ENCODE results near the gene SLC12A8. TPM values are rescaled to one million over a fixed set of nuclear protein-coding genes. Genes with fewer than 3 reads are reported as not detected.

The SLC12A8 gene
- total RNA-seq, 1 experiment from 2014 or later = 6.4 TPM

DNA sequence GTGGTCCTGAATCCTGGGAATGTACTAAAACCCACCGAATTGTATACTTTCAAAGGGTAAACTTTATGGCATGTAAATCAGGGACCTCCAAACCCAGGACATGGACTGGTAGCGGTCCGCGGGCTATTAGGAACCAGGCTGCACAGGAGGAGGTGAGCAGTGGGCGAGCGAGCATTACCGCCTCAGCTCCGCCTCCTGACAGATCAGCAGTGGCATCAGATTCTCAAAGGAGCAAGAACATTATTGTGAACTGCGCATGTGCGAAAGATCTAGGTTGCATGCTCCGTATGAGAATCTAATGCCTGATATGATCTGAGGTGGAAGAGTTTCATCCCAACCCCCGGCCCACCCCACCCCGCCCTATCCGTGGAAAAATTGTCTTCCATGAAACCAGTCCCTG lies 178.9 kb downstream of the SLC12A8 start:
- DNase-seq (ENCODE audit: low read depth) = no peak

DNA sequence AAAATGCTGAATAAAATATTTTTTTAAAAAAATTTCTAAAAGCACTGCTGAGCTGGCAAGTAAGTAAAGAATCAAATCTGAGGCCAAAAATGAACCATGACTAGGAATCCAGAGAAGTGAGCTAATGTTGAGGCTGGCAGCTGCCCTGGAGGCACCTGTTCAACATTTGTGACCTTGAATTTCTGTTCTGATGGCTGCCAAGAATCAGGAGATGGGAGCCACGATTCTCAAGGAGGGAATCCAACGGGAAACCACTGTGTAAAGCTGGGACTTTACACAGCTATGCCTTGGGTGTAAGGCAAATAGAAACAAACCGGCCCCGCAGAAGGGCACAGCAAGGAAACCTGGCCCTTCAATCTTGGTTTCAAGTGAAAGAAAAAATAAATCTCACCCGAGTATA lies 179.4 kb downstream of the SLC12A8 start:
- peak; percentile 67 for DNase-seq (ENCODE audit: low read depth)

DNA sequence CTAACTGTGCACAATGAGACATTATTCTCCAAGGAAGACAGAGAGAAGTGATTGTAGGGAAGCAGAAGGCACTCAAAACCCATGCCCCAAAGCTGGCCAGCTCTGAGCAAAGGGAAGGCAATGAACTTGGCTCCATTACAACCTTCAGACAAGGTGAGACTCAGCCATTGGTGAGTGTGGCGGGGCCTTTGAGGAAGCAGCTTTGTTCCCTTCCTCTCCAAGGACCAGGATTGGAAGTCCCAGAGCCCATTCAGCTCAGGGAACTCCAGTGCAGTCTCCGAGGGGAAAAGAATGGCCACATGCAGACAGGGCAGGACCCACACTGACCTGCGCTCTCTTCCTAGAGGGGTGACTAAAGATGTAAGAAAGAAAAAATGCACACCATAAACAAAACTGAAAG lies 179.9 kb downstream of the SLC12A8 start:
- no peak for DNase-seq (ENCODE audit: low read depth)

Other genes with a start within 250 kb of the SLC12A8 start
- 19.9 and 28.0 TPM in 2 replicates for gene HEG1, start 156.8 kb downstream of the SLC12A8 start, total RNA-seq (2014; rRNA removed)
- gene ZNF148, start 162.6 kb upstream of the SLC12A8 start, total RNA-seq (2014; rRNA removed) = 19.7 and 22.9 TPM in 2 replicates